SJCRH30 (cell line): ENCODE measurements around the gene EPHB2. TPM values are rescaled to one million over a fixed set of nuclear protein-coding genes. Genes with fewer than 3 reads are reported as not detected.

ENCODE experiments used
- DNase-seq, 2 experiments: peaks; one replicate each; pipeline ENCODE4 v3.0.0-alpha.2; 2015 to 2020
- H3K27ac ChIP-seq: fragments of 250-450 bp; sonication (Bioruptor Pico); 2 replicates; pipeline ENCODE4 v1.5.1; 2020; ENCODE audit warnings: mild to moderate bottlenecking, moderate library complexity
- H3K27me3 ChIP-seq: fragments of 250-450 bp; sonication (Bioruptor Pico); 2 replicates; pipeline ENCODE4 v1.5.1; 2020; ENCODE audit warnings: mild to moderate bottlenecking, moderate library complexity
- H3K36me3 ChIP-seq: fragments of 250-450 bp; sonication (Bioruptor Pico); 2 replicates; pipeline ENCODE4 v1.5.1; 2020; ENCODE audit warnings: mild to moderate bottlenecking, moderate library complexity
- H3K4me1 ChIP-seq: fragments of 250-450 bp; sonication (Bioruptor Pico); 2 replicates; pipeline ENCODE4 v1.5.1; 2020; ENCODE audit warnings: mild to moderate bottlenecking, moderate library complexity
- H3K4me3 ChIP-seq: fragments of 250-450 bp; sonication (Bioruptor Pico); 2 replicates; pipeline ENCODE4 v1.5.1; 2020; ENCODE audit warnings: mild to moderate bottlenecking, moderate library complexity
- H3K9me3 ChIP-seq: fragments of 250-450 bp; sonication (Bioruptor Pico); replicated peaks from 2 replicates; pipeline ENCODE4 v1.5.1; 2020; ENCODE audit warnings: mild to moderate bottlenecking, moderate library complexity
- total RNA-seq: library from RNA; depleted of rRNA; stranded (reverse); fragments of >200 nt; shearing (Covaris generic); gene quantifications from 2 replicates; pipeline ENCODE4 v1.2.3, GENCODE V29; 2014

Gene EPHB2
- total RNA-seq, 1 experiment from 2014 or later: 32.4 TPM

DNA sequence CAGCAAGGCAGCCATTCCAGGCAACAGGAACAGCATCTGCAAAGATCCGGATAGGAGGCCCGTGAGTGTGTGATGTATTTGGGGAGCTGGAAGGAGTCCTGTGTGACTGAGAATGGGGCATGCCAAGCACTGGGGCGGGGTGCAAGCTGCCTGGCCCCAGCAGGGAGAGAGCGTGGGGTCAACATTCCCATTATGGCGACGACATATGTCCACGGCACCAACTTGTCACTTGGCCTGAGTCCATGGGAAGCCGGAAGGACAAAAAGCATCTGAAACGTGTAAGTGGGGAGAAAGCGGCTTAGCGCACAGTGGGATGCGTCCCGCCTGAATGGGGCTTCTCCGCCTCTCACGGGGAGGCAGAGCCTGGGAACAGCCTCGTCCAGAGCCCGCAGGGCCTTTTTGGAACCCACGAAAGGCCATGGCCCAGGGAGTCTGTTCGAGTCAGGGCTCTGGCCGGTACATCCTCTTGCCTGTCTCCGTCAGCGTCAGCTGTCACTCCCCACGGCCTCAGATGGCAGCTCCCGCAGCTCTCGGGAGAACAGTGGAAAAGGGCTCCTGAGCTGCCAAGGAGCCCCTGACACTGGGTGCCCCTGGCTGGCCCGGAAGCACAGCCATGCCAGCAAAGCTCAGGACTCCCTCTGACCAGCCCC, 12.4 kb downstream of the EPHB2 start:
- Histone ChIP-seq H3K27ac (no peak overlapping the region), H3K9me3 (no peaks in the 10 kb centered on the region), H3K4me1 (0 out of 2 replicates have a peak, but pooled peaks cover 2% of the 10 kb centered on the region), H3K36me3 (no peaks in the 10 kb centered on the region), H3K27me3 (no peaks in the 10 kb centered on the region), H3K4me3 (no peak overlapping the region)
- DNase-seq: no peak

GRCh38 chr1:22727873-22728272, 17.2 kb downstream of the EPHB2 start:
- Histone ChIP-seq H3K27me3 (no peaks in the 10 kb centered on the region), H3K36me3 (no peaks in the 10 kb centered on the region), H3K4me1 (0 out of 2 replicates have a peak, but pooled peaks cover 8% of the 10 kb centered on the region), H3K27ac (no peak overlapping the region), H3K4me3 (no peak overlapping the region), H3K9me3 (no peaks in the 10 kb centered on the region)
- DNase-seq: no peak

DNA sequence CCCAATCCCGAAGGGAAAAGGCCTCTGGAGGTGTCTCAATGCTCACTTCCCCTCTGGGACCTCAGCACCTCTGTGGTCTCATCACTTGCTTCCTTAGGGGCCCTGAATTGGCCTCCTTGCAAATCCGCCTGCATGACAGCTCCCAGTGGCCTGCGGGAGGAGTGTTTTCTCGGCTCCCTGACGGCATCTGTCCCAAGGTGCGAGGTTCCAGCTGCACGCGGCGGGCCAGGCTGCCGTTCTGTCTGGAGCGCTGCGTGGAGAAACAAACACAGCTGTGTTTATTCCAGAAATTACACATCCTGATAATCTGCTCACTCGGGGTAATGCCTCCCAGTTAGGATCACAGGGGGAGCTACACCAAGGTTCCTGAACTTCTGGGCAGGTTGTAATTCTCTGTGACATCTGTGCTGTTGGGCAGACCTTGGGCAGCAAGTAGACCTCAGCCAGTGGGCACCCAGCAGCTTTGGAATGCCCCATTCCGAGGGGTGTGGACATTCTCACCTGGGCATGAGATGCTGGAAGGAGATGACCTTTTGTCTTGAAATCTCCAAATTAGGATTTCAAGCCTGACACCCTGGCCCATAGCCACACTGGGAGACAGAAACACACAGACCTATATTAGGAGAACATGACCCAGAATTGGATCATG, 18.2 kb downstream of the EPHB2 start:
- DNase-seq: no peak
- Histone ChIP-seq H3K9me3 (no peaks in the 10 kb centered on the region), H3K27me3 (no peaks in the 10 kb centered on the region), H3K36me3 (no peaks in the 10 kb centered on the region), H3K4me3 (no peak overlapping the region), H3K4me1 (0 out of 2 replicates have a peak, but pooled peaks cover 8% of the 10 kb centered on the region), H3K27ac (no peak overlapping the region)

DNA sequence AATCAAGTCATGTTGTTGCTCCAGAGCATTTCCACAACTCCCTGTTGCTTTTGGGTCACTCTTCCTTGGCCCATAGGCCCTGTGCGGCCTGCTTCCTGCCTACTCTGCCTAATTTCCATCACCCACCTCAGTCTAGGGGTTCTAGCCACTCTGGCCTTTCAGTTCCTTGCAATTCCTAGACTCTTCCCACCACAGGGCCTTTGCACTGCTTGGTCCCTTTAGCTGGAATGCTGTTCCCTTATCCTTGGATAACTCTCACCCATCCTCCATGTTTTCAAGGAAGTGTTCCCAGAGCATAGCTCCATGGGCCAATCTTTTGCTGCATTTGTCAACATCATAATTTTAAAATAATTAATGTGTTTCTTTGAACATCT, 18.7 kb downstream of the EPHB2 start:
- H3K9me3 ChIP-seq: no peaks in the 10 kb centered on the region
- H3K4me3 ChIP-seq: no peak overlapping the region
- 0 out of 2 replicates have a peak, but pooled peaks cover 8% of the 10 kb centered on the region for H3K4me1 ChIP-seq
- no peaks in the 10 kb centered on the region for H3K36me3 ChIP-seq
- H3K27me3 ChIP-seq: no peaks in the 10 kb centered on the region
- no peak for DNase-seq
- no peak overlapping the region for H3K27ac ChIP-seq

DNA sequence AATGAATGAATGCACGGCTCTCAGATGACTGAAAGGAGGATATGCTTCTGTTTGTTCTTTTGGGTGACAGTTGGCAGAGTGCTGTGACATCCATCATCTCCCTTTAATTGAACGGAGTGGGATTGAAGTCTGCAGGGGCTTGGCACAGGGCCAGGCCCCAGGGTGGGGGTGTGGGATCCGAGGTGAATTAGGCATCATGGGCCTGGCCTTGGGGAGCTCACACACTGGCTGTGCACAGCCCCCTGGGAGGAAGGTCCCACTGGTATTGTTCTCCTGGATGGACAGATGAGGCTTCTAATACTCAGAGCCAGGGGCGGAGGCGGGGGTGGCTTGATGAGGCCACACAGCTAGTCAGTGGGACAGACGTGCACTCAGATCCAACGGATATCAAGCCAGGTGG, 19.3 kb downstream of the EPHB2 start:
- Histone ChIP-seq H3K4me3 (no peak overlapping the region), H3K27me3 (no peaks in the 10 kb centered on the region), H3K36me3 (no peaks in the 10 kb centered on the region), H3K4me1 (0 out of 2 replicates have a peak, but pooled peaks cover 8% of the 10 kb centered on the region), H3K27ac (no peak overlapping the region), H3K9me3 (no peaks in the 10 kb centered on the region)
- DNase-seq: no peak

DNA sequence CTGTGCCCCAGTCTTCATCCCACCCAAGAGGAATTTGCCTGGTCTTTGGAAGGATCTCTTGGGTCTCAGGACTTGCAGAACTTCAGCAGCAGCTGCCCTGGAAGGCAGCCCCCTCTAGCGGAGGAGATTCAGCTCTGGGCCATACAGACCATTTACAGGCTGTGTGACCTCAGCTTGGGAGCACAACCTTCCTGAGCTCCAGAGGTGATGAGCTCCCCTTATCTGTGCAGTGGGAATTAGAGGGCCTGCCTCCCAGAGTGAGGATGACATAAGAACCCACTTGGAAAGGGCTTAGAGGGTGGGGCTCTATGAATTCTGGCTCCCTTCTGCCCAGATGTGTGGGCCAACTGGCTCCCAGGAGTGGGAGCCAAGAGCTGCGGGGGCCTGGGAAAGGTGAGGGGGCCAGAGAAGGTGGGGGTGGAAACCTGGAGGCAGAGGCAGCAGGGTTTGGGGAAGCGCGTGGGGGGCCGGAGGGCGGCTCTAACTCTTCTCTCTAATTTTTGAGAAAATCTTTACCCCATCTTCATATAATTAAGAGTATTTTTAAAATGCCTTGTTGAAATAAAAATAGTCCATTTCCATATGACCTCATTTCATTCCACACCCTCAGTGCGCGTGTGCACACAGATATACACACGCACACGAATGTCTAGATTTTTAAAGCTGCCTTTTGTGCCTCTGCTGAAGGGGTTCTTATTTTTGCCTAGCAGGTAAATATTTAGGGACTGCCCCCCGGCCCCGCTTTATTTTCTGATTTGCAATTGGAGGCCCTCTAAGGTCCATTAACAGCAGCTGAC, 21.5 kb downstream of the EPHB2 start:
- 0 out of 2 replicates have a peak, but pooled peaks cover 8% of the 10 kb centered on the region for H3K4me1 ChIP-seq
- no peaks in the 10 kb centered on the region; the same call in 1 of the 2 replicates for H3K36me3 ChIP-seq
- H3K27me3 ChIP-seq: no peaks in the 10 kb centered on the region
- H3K9me3 ChIP-seq: no peaks in the 10 kb centered on the region
- no peak overlapping the region for H3K4me3 ChIP-seq
- no peak for DNase-seq
- no peak overlapping the region for H3K27ac ChIP-seq

- no peaks in the 10 kb centered on the region; the same call in 1 of the 2 replicates for H3K4me1 ChIP-seq
- no peak overlapping the region for H3K27ac ChIP-seq
- no peak for DNase-seq
- no peaks in the 10 kb centered on the region; the same call in 1 of the 2 replicates for H3K36me3 ChIP-seq
- no peak overlapping the region for H3K4me3 ChIP-seq
- no peaks in the 10 kb centered on the region for H3K9me3 ChIP-seq
- no peaks in the 10 kb centered on the region for H3K27me3 ChIP-seq
These were observed 23.0 kb downstream of the EPHB2 start for GRCh38 chr1:22733643-22734042.

DNA sequence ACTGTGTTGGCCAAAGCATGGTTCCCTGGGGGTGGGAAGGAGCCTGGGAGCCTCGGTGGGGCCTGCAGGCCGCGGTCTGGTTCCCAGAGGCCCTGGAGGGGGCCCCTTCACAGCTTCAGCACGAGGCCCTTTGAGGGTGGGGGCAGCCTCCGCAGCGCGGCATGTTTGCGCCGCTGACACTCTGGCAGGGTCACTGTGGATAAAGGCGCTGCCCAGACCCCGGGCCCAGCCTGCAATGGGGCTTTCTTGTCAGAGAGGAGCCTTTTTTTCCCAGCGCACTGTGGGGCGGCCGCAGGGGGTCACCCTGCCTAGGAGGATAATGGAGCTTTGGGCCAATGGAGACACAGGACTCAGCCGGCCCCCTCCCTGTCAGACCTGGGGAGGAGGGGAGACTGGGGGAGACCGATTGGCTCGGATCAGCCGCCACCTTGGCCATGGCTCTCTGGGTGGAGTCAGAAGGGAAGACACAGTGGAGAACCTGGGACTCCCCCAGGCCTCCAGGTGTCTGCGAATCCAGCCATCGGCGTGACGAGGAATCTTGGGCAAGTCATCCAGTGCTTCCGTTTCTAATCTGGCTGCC, 26.0 kb downstream of the EPHB2 start:
- Histone ChIP-seq H3K9me3 (no peaks in the 10 kb centered on the region), H3K27me3 (no peaks in the 10 kb centered on the region), H3K4me1 (no peaks in the 10 kb centered on the region; the same call in 1 of the 2 replicates), H3K36me3 (no peaks in the 10 kb centered on the region; the same call in 1 of the 2 replicates), H3K4me3 (no peak overlapping the region), H3K27ac (no peak overlapping the region)
- no peak for DNase-seq

DNA sequence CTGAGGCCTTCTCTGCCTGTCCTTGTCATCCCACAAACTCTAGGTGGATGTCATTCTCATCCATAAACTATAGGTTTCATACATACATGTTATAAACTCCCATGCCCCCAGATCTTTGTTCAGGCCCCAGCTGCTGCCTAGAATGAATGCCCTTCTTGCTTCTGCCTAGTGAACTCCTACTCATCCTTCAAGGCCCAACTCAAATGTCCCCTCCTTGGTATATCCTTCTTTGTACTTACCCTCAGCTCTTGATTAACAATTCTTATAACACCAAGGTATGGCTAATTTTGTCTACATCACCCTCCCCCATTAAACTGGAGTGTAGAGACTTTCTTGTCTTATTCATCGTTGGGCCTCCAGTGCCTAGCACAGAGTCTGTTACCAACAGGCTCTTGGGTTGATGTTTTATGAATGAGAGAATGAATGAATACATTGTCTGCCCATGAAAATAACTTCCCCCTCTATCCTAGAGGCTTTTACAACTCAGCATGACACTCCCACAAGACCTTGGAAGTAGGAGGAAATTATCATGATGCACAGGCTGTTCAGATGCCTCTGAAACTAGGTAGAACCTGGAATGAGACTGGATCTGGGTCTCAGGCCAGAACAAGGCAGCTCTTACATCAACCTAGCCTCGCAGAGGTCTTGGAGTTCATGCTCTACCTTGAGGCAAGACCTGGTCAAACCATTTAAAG, 26.9 kb downstream of the EPHB2 start:
- Histone ChIP-seq H3K4me3 (no peak overlapping the region), H3K27ac (no peak overlapping the region), H3K36me3 (no peaks in the 10 kb centered on the region; the same call in 1 of the 2 replicates), H3K4me1 (no peaks in the 10 kb centered on the region; the same call in 1 of the 2 replicates), H3K9me3 (no peaks in the 10 kb centered on the region), H3K27me3 (no peaks in the 10 kb centered on the region)
- no peak for DNase-seq

GRCh38 chr1:22738069-22738435, 27.4 kb downstream of the EPHB2 start:
- H3K27me3 ChIP-seq: no peaks in the 10 kb centered on the region
- no peaks in the 10 kb centered on the region; the same call in 1 of the 2 replicates for H3K36me3 ChIP-seq
- H3K4me3 ChIP-seq: no peak overlapping the region
- H3K27ac ChIP-seq: no peak overlapping the region
- H3K9me3 ChIP-seq: no peaks in the 10 kb centered on the region
- DNase-seq: no peak
- no peaks in the 10 kb centered on the region; the same call in 1 of the 2 replicates for H3K4me1 ChIP-seq

DNA sequence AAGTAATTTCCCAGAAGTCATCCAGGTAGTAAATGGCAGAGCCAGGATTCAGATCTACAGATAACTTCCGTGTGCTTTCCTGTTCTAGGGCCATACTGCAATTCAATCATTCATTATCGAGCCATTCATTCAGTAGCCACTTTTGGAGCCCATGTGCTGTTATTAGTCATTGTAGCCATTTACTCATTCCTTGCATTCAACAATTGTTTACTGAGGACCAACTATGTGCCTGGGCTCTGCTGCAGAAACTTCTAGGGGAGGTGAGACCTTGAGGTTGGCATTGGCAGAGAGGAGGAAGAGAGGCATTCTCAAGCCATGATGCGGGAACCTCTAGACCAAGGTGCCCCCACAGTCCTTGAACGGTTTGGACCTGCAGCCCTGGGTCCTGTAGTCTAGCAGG, 27.9 kb downstream of the EPHB2 start:
- Histone ChIP-seq H3K4me3 (no peak overlapping the region), H3K27me3 (no peaks in the 10 kb centered on the region), H3K4me1 (no peaks in the 10 kb centered on the region; the same call in 1 of the 2 replicates), H3K36me3 (no peaks in the 10 kb centered on the region; the same call in 1 of the 2 replicates), H3K27ac (no peak overlapping the region), H3K9me3 (no peaks in the 10 kb centered on the region)
- DNase-seq: no peak

GRCh38 chr1:22739648-22740385, 29.2 kb downstream of the EPHB2 start:
- H3K9me3 ChIP-seq: no peaks in the 10 kb centered on the region
- no peaks in the 10 kb centered on the region; the same call in 1 of the 2 replicates for H3K36me3 ChIP-seq
- DNase-seq: no peak
- no peaks in the 10 kb centered on the region; the same call in 1 of the 2 replicates for H3K4me1 ChIP-seq
- no peak overlapping the region for H3K4me3 ChIP-seq
- H3K27me3 ChIP-seq: no peaks in the 10 kb centered on the region
- no peak overlapping the region for H3K27ac ChIP-seq

- H3K27me3 ChIP-seq: no peaks in the 10 kb centered on the region
- no peaks in the 10 kb centered on the region; the same call in 1 of the 2 replicates for H3K36me3 ChIP-seq
- H3K27ac ChIP-seq: no peak overlapping the region
- no peak for DNase-seq
- no peak overlapping the region for H3K4me3 ChIP-seq
- H3K4me1 ChIP-seq: no peaks in the 10 kb centered on the region; the same call in none of the 2 replicates
- H3K9me3 ChIP-seq: no peaks in the 10 kb centered on the region
These were observed 30.5 kb downstream of the EPHB2 start for GRCh38 chr1:22741118-22741517.
